Activated naive CD4-positive, alpha-beta T cell treated with anti-CD3 and anti-CD28 coated beads for 36 hours (primary cell): ENCODE measurements around the gene KATNIP. TPM values are rescaled to one million over a fixed set of nuclear protein-coding genes. Genes with fewer than 3 reads are reported as not detected.

Experiments used
- CTCF ChIA-PET: fragments of 350-600 bp; sonication (Branson Sonifier 250); formaldehyde crosslinking; loops from one replicate; lab custom pipeline; 2021; ENCODE audit warnings: antibody characterized with exemption; lab: Charles Lee
- DNase-seq: peaks from one replicate; pipeline ENCODE4 v3.0.0-alpha.2; 2020
- H3K27ac Mint-ChIP-seq: one replicate; pipeline ENCODE4 v1.8.0; 2021; ENCODE audit warnings: mild to moderate bottlenecking, mixed read lengths
- H3K27me3 Mint-ChIP-seq: one replicate; pipeline ENCODE4 v1.8.0; 2021; ENCODE audit warnings: low read depth, mixed read lengths
- H3K36me3 Mint-ChIP-seq: one replicate; pipeline ENCODE4 v1.8.0; 2021; ENCODE audit warnings: low read depth, mixed read lengths
- H3K4me1 Mint-ChIP-seq: one replicate; pipeline ENCODE4 v1.8.0; 2021; ENCODE audit warnings: low read depth, mixed read lengths
- H3K4me3 Mint-ChIP-seq: one replicate; pipeline ENCODE4 v1.8.0; 2021; ENCODE audit warnings: mild to moderate bottlenecking, moderate library complexity, mixed read lengths
- H3K9me3 Mint-ChIP-seq: one replicate; pipeline ENCODE4 v1.8.0; 2021; ENCODE audit warnings: mixed read lengths
- intact Hi-C: fragments of 100-400 bp; cut with micrococcal nuclease; formaldehyde crosslinking; loops from one replicate; pipeline ENCODE4 v1.15.1; 2023
- total RNA-seq, 2 experiments: library from RNA; stranded (reverse); gene quantifications; one replicate each; pipeline ENCODE4 v1.2.3, GENCODE V29; 2021

Gene KATNIP
- total RNA-seq, 2 experiments from 2014 or later = 7.6 to 9.0 TPM

DNA sequence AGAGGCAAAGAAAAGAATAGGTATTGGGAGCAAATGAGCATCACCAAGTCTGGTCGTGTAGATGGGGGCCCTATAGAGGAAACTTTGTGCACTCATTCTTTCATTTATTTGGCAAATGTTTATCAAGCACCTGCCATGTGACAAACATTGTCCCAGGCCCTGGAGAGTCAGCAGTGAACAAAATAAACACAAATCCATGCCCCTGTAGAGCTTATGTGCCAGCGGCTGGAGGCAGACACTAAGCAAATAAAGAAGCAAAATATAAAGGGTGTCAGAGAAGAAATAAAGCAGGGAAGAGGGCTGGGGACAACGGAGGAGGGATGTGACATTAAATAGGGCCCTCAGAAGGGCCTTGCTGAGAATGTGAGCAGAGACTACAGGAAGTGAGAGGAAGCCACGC lies 45.5 kb downstream of the KATNIP start:
- H3K27me3 Mint-ChIP-seq = no peaks in the 10 kb centered on the region
- no peak for DNase-seq
- H3K36me3 Mint-ChIP-seq = no peaks in the 10 kb centered on the region
- H3K27ac Mint-ChIP-seq = no peak overlapping the region
- intact Hi-C loops = no loop called here
- H3K4me3 Mint-ChIP-seq = no peak overlapping the region
- H3K9me3 Mint-ChIP-seq = no peaks in the 10 kb centered on the region
- CTCF ChIA-PET = interaction anchor here (0.6 kb wide), 1 partner anchor 23 kb away, joined by 3 read pairs; no protein-coding TSS in a partner anchor
- no peaks in the 10 kb centered on the region for H3K4me1 Mint-ChIP-seq

DNA sequence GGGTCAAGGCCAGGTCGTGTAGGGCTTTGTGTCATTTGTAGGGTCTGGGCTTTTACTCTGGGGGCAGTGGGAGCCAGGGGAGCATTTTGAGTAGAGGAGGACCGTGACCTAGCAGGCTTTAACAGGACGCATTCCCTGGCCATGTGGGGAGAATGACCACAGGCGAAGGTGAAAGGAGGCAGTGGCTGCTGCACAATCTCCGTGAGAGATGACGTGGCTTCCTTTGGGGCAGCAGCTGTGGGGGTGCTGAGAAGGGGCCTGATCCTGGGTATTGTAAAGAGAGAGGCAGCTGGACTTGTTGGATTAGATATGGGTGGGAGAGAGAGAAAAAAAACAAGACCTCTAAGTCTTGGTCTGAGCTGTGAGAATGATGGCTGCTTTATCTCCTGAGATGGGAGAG lies 46.0 kb downstream of the KATNIP start:
- CTCF ChIA-PET = no interaction called here
- H3K4me1 Mint-ChIP-seq = no peaks in the 10 kb centered on the region
- no peaks in the 10 kb centered on the region for H3K9me3 Mint-ChIP-seq
- no peaks in the 10 kb centered on the region for H3K27me3 Mint-ChIP-seq
- DNase-seq = no peak
- H3K4me3 Mint-ChIP-seq = no peak overlapping the region
- intact Hi-C loops = no loop called here
- no peak overlapping the region for H3K27ac Mint-ChIP-seq
- no peaks in the 10 kb centered on the region for H3K36me3 Mint-ChIP-seq

DNA sequence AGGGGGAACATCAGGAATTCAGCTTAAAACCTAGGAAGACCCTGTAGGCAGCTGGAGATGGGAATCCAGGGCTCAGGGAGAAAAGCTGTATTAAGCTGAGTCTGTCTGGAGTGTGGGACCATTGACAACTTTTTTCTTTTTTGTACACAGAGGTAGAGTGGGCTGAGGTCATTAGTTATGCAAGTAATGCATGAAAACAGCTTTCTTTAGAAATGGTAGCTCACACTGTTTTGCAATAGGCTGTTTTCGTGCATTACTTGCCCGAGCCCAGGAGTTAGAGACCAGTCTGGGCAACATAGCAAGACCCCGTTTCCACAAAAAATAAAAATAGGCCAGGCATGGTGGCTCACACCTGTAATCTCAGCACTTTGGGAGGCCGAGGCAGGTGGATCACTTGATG lies 46.5 kb downstream of the KATNIP start:
- CTCF ChIA-PET = no interaction called here
- no peaks in the 10 kb centered on the region for H3K4me1 Mint-ChIP-seq
- no peaks in the 10 kb centered on the region for H3K27me3 Mint-ChIP-seq
- H3K9me3 Mint-ChIP-seq = no peaks in the 10 kb centered on the region
- H3K27ac Mint-ChIP-seq = no peak overlapping the region
- no peak overlapping the region for H3K4me3 Mint-ChIP-seq
- no peak for DNase-seq
- intact Hi-C loops = no loop called here
- H3K36me3 Mint-ChIP-seq = no peaks in the 10 kb centered on the region

DNA sequence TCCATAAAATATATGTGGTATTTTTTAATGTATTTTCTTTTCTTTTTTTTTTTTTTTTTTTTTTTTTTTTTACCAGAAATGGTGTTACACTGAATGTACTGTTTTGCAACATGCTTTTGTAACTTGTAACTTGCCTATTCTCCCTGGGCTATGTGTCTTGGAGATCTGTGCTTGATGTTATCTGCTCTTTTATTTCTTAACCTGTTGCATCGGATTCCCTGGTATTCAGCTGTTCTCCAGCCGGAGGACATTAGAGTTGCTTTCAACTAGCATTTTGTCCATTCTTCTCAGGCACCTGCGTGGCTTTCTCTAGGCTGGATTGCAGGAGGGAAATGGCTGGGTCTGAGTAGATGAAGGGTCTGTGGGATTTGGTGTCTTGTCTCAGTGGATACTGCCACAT lies 47.4 kb downstream of the KATNIP start:
- Mint-ChIP-seq H3K9me3 (no peaks in the 10 kb centered on the region), H3K27ac (no peak overlapping the region), H3K4me1 (no peaks in the 10 kb centered on the region), H3K4me3 (no peak overlapping the region), H3K27me3 (no peaks in the 10 kb centered on the region), H3K36me3 (no peaks in the 10 kb centered on the region)
- intact Hi-C loops = no loop called here
- CTCF ChIA-PET = interaction anchor here (1.7 kb wide), 1 partner anchor 82 kb away, joined by 4 read pairs; no protein-coding TSS in a partner anchor
- no peak for DNase-seq

DNA sequence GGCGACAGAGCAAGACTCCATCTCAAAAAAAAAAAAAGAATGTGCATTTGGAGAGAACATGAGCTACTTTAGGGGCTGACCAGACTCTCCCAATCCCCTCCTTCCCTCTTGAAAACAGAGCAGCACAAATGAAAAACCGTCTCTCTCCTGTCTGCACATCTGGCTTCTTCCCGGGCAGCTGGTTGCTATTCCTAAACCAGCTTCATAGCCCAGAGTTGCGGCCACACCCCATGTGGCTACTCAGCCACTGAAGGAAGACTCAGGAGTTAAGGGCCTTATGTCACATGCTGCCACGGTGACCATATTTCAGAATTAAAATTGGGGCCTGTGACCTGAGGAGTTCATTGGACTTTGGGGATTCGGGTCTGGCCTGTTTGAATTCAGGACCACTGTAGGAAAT lies 48.3 kb downstream of the KATNIP start:
- Mint-ChIP-seq H3K4me1 (no peaks in the 10 kb centered on the region), H3K9me3 (no peaks in the 10 kb centered on the region), H3K36me3 (no peaks in the 10 kb centered on the region), H3K27me3 (no peaks in the 10 kb centered on the region), H3K4me3 (no peak overlapping the region), H3K27ac (no peak overlapping the region)
- DNase-seq = no peak
- intact Hi-C loops = no loop called here
- CTCF ChIA-PET = interaction anchor here (1.7 kb wide), 1 partner anchor 83 kb away, joined by 4 read pairs; no protein-coding TSS in a partner anchor

DNA sequence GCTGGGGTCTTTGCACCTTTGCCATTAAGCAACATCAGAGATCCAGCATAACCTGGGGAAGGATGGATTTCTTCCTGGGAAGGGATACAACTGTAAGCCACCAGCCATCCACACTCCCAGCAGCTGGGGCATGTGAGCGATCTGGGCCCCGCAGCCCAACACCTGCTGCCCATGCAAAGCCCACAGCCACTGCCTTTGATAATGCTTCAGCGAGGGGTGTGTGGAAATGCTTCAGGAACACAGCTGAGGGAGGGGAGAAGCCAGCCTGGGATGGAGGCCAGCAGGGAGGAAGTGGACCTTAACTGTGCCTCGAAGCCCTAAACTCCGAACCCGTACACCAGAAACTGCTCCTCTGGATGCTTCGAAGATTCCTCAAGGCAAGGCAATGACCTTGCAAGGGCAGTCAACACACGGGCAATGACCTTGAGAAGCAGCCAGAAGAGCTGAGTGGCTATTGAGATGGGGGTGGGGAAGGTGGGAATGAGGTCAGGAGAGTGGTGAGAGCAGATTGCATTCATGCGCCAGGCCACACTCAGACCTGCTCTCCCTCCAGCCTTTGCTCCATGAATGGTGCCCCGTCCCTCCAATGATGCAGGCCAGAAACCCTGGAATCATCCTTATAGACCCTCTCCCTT lies 49.1 kb downstream of the KATNIP start:
- Mint-ChIP-seq H3K27ac (no peak overlapping the region), H3K36me3 (no peaks in the 10 kb centered on the region), H3K27me3 (no peaks in the 10 kb centered on the region), H3K4me1 (no peaks in the 10 kb centered on the region), H3K9me3 (no peaks in the 10 kb centered on the region), H3K4me3 (no peak overlapping the region)
- no peak for DNase-seq
- CTCF ChIA-PET = no interaction called here
- intact Hi-C loops = no loop called here

DNA sequence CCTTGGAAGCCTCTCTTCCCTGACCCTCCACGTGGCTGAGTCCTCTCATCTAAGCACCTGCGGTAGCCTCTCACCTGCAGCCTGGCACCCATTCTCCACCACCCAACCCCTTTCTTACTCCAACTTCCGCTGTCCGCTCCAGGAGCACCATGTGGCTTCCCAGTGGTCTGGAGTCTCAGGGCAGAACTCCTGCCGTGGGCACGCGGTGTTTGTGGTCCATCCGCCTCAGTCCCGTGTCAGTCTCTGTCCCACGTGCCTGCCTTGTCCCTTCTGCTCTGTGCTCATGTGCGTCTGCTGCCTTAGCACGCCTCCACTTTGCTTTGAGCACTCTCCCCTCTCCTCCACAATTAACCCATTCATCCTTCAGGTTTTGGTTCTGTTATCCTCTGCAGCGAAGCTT lies 49.7 kb downstream of the KATNIP start:
- H3K27ac Mint-ChIP-seq = no peak overlapping the region
- CTCF ChIA-PET = no interaction called here

More for the DNA sequence above, 49.7 kb downstream of the KATNIP start:
- Mint-ChIP-seq H3K9me3 (no peaks in the 10 kb centered on the region), H3K36me3 (no peaks in the 10 kb centered on the region), H3K4me3 (no peak overlapping the region), H3K4me1 (no peaks in the 10 kb centered on the region), H3K27me3 (no peaks in the 10 kb centered on the region)
- DNase-seq = no peak
- intact Hi-C loops = no loop called here

Other genes with a start within 250 kb of the KATNIP start
- gene IL4R, start 236.2 kb upstream of the KATNIP start, total RNA-seq = 100 to 1,000 TPM; 162 to 170 TPM
- 10 to 100 TPM; 93.8 to 99.2 TPM for gene IL21R, start 148.0 kb upstream of the KATNIP start, total RNA-seq
- gene GTF3C1, start 231 bp upstream of the KATNIP start, total RNA-seq = 10 to 100 TPM; 52.5 to 54.1 TPM